Mesothelial cell of epicardium (in vitro differentiated cells): ENCODE data around the gene TMEM132D. TPM values are rescaled to one million over a fixed set of nuclear protein-coding genes. Genes with fewer than 3 reads are reported as not detected.

ENCODE experiments used
- DNase-seq, 2 experiments: peaks; one replicate each; pipeline ENCODE4 v3.0.0; 2021; ENCODE audit warnings: low spot score in 2 of 2; ENCODE audit not compliant: unreplicated experiment in 2 of 2
- H3K27ac Mint-ChIP-seq: 2 replicates; pipeline ENCODE4 v1.8.0; 2021; ENCODE audit warnings: mixed read lengths
- H3K27me3 Mint-ChIP-seq: 2 replicates; pipeline ENCODE4 v1.8.0; 2021; ENCODE audit warnings: low read depth, mixed read lengths
- H3K36me3 Mint-ChIP-seq: 2 replicates; pipeline ENCODE4 v1.8.0; 2021; ENCODE audit warnings: mixed read lengths
- H3K4me1 Mint-ChIP-seq: 2 replicates; pipeline ENCODE4 v1.8.0; 2021; ENCODE audit warnings: mixed read lengths
- H3K4me3 Mint-ChIP-seq: 2 replicates; pipeline ENCODE4 v1.8.0; 2021; ENCODE audit warnings: mild to moderate bottlenecking, moderate library complexity, mixed read lengths
- H3K9me3 Mint-ChIP-seq: 2 replicates; pipeline ENCODE4 v1.8.0; 2021; ENCODE audit warnings: mixed read lengths
- total RNA-seq: library from RNA; stranded (reverse); gene quantifications from 3 replicates; pipeline ENCODE4 v1.2.1, GENCODE V29; 2021
- TF ChIP-seq, protein P1 (sequence below): fragments of 200-600 bp; sonication (generic); IDR thresholded peaks from one replicate; pipeline ENCODE4 v1.5.0; 2021; ENCODE audit warnings: antibody characterized with exemption; ENCODE audit not compliant: unreplicated experiment

The TMEM132D gene
- total RNA-seq, 1 donor from 2014 or later: 0.07 TPM

DNA sequence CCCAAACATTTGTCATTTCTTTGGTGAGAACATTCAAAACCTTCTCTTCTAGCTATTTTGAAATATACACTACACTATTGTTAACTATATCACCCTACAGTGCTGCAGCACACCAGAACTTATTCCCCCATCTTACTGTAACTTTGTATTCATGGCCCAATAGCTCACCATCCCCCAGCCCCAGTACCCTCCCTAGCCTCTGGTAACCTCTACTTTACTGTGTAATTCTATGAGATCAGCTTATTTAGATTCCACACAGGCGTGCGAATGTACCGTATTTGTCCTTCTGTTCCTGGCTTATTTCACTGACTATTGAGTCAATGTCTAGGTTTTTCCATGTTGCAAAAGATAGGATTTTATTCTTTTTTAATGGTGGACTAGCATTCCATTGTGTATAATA lies 469.0 kb downstream of the TMEM132D start:
- H3K36me3 Mint-ChIP-seq: no peaks in the 10 kb centered on the region
- no peak overlapping the region for H3K4me3 Mint-ChIP-seq
- H3K27ac Mint-ChIP-seq: no peak overlapping the region
- H3K27me3 Mint-ChIP-seq: no peaks in the 10 kb centered on the region
- no peak for DNase-seq
- H3K4me1 Mint-ChIP-seq: no peaks in the 10 kb centered on the region
- H3K9me3 Mint-ChIP-seq: peaks cover 14% of the 10 kb centered on the region
- TF ChIP-seq, protein P1, sequence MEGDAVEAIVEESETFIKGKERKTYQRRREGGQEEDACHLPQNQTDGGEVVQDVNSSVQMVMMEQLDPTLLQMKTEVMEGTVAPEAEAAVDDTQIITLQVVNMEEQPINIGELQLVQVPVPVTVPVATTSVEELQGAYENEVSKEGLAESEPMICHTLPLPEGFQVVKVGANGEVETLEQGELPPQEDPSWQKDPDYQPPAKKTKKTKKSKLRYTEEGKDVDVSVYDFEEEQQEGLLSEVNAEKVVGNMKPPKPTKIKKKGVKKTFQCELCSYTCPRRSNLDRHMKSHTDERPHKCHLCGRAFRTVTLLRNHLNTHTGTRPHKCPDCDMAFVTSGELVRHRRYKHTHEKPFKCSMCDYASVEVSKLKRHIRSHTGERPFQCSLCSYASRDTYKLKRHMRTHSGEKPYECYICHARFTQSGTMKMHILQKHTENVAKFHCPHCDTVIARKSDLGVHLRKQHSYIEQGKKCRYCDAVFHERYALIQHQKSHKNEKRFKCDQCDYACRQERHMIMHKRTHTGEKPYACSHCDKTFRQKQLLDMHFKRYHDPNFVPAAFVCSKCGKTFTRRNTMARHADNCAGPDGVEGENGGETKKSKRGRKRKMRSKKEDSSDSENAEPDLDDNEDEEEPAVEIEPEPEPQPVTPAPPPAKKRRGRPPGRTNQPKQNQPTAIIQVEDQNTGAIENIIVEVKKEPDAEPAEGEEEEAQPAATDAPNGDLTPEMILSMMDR: no peak

DNA sequence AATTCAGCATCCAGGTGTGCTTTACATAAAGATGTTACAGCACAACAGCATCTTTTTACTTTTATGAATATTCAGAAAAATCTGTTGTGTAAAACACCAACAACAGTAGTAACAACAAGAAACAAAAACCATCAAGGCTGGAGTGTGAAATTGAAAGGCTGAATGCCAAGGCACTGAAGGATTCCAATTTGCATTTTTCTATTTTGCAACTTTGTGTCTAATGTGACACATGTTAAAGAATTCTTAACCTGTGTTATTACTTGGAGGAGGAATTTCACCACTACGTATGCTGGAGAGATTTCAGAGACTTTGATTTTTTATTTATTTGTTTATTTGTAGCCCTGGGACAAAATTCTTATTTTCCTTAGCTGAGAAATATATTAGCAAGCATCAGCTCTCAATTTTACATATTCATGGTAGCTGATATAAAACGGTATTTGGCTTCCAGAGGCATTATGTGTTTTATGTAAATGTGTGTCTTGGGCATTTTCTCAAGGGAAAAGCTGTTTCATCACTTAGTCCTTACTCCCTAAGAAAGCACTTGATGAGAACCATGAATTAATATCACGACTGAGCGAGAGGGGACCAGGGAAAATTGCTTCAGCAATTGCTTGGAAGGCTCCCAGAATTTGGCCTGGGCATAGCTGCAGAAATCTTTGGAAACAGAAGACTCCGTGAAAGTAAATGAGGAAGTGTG lies 475.4 kb downstream of the TMEM132D start:
- H3K4me3 Mint-ChIP-seq: no peak overlapping the region
- no peaks in the 10 kb centered on the region for H3K4me1 Mint-ChIP-seq
- no peaks in the 10 kb centered on the region for H3K27me3 Mint-ChIP-seq
- no peak for DNase-seq
- H3K36me3 Mint-ChIP-seq: no peaks in the 10 kb centered on the region
- TF ChIP-seq, protein P1: no peak
- peaks cover 8% of the 10 kb centered on the region for H3K9me3 Mint-ChIP-seq
- H3K27ac Mint-ChIP-seq: no peak overlapping the region

DNA sequence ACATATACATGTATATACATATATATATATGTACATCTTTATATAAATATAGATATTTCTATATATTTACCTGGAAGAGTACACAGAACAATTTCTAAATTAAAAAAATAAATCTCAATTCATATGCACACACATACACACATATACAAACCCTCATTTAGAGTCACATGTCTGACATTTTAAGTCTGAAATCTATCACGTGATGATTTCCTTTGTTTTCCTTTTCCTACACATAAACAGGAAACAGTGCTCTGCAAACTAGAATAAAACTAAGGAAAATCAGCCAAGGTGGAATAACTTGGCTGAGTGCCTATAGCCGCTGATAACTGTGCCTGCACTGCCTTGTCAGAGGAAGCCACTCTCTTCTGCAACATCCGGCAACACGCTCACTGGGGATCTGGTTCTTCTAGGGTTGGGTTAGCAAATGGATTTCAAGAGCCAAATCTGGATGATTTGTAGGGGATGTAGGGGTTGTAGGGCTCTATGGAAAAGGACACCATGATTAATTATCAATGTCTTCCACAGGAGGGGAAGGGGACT lies 480.7 kb downstream of the TMEM132D start:
- Mint-ChIP-seq H3K9me3 (no peaks in the 10 kb centered on the region), H3K4me3 (no peak overlapping the region), H3K27ac (no peak overlapping the region), H3K36me3 (no peaks in the 10 kb centered on the region), H3K4me1 (no peaks in the 10 kb centered on the region), H3K27me3 (no peaks in the 10 kb centered on the region)
- DNase-seq: no peak
- TF ChIP-seq, protein P1: no peak

DNA sequence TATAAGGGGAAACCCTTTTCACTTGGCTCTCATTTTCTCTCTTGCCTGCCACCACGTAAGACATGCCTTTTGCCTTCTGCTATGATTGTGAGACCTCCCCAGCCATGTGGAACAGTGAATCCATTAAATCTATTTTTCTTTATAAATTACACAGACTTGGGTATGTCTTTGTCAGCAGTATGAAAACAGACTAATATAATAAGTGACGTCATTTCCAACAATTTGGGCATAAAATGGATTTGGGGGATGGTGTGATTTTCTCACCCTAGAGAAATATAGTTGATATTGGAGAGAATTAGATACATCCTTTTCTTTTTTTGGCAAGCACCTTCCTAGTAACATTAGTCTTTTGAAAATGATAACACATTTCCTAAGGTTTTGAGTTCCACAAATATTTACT lies 490.5 kb downstream of the TMEM132D start:
- Mint-ChIP-seq H3K36me3 (no peaks in the 10 kb centered on the region), H3K4me3 (no peak overlapping the region), H3K9me3 (peaks cover 21% of the 10 kb centered on the region), H3K4me1 (no peaks in the 10 kb centered on the region), H3K27ac (no peak overlapping the region), H3K27me3 (peaks cover 1% of the 10 kb centered on the region)
- TF ChIP-seq, protein P1: no peak
- DNase-seq: no peak

DNA sequence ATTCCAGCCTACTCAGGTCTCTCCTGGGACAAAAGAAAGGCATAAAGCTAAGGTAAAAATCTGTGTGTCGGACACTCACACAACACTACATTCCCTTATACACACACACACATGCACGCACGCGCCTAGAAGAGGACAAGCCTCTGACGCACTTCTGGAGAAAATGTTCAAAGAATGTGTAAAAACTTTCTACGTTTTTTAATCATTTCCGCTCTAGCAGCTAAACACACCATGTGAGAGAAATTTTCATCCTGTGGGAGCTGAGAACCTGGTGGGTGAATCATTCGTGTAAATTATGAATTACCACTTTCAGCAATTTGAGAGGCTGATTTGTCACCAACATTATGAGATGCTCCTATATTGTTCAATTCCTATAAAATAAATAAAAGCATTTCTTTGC lies 494.5 kb downstream of the TMEM132D start:
- H3K36me3 Mint-ChIP-seq: no peaks in the 10 kb centered on the region
- H3K27me3 Mint-ChIP-seq: peaks cover 1% of the 10 kb centered on the region
- no peaks in the 10 kb centered on the region for H3K4me1 Mint-ChIP-seq
- no peak overlapping the region for H3K4me3 Mint-ChIP-seq
- no peak overlapping the region for H3K27ac Mint-ChIP-seq
- TF ChIP-seq, protein P1: no peak
- H3K9me3 Mint-ChIP-seq: peaks cover 6% of the 10 kb centered on the region
- no peak for DNase-seq
